GM19193 (cell line): ENCODE measurements around the gene THAP2.

Experiments used
- POLR2A ChIP-seq: IDR thresholded peaks from 4 replicates; pipeline ENCODE4 v1.6.1; 2011; ENCODE audit not compliant: insufficient read depth, insufficient read length; ENCODE audit errors: extremely low read depth

Gene THAP2

GRCh38 chr12:71654200-71654599, 9.9 kb upstream of the THAP2 start:
- no peak for TF ChIP-seq POLR2A

- no peak for TF ChIP-seq POLR2A
Measured at GRCh38 chr12:71655495-71655894, 8.6 kb upstream of the THAP2 start.

- no peak for TF ChIP-seq POLR2A
Measured at GRCh38 chr12:71655907-71656306, 8.2 kb upstream of the THAP2 start.

DNA sequence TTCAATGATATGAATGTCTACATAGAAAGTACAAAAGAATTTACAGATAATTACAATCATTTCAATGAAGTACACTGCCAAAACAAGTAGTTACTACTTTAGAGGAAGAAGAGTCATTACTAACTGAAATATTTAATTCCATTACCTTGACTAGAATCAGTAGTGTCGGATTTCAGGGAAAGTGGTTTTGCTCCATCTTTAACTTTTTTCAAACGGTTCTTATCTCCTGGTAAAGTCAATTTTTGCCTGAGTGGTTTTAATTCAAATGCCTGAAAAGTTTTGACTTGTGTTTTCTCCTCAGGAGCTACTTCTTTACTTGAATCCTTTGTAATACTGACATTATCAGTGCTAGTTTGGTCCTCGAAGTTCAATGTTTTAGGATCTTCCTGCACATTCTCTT, 7.4 kb upstream of the THAP2 start:
- TF ChIP-seq POLR2A: no peak

- no peak for TF ChIP-seq POLR2A
Measured at GRCh38 chr12:71661977-71662530, 2.0 kb upstream of the THAP2 start.

GRCh38 chr12:71662849-71663560, 1.1 kb upstream of the THAP2 start:
- peak; percentile 60 for TF ChIP-seq POLR2A

DNA sequence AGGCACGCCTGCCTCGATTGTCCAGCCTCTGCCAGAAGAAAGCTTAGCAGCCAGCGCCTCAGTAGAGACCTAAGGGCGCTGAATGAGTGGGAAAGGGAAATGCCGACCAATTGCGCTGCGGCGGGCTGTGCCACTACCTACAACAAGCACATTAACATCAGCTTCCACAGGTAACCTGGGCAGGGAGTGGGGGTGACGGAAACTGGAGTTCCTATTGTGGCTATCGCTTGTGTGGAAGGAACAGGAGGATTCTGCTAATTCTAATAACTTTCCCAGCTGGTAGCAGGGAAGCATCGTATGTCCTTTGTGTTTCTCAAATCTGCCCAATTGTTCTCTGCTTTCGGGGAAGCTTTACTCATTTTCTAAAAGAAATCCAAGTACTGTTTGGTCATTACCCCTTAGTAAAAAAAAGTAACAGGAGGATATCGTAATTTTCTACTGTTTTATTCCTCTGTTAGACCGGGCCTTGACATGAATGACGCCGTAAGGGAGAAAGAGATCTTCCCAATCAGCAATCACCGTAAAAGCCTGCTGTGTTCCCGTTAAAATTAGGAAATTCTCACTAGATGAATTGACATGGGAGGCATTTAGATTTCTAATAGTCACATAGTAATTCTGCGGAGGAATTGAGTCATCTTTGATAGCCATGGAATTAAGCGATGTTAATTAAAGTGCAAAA, 449 bp downstream of the THAP2 start:
- TF ChIP-seq POLR2A: no peak

DNA sequence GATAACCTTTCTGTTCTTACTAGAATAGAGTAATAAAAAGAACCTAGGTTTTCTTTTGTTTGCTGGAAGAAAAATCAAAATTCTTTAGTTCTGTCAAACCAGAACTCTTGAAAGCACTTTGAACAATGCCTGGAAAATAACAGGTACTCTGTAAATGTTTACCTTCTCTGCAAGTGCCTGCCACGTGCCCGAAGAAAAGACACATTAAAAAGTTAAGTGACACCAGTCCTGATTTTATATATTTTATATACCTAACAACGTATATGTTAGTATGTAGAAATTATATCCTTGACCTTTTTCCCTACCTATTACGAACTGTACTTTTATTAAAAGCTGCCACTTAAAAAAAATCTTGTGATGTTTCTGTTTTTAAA, 976 bp downstream of the THAP2 start:
- TF ChIP-seq POLR2A: no peak

DNA sequence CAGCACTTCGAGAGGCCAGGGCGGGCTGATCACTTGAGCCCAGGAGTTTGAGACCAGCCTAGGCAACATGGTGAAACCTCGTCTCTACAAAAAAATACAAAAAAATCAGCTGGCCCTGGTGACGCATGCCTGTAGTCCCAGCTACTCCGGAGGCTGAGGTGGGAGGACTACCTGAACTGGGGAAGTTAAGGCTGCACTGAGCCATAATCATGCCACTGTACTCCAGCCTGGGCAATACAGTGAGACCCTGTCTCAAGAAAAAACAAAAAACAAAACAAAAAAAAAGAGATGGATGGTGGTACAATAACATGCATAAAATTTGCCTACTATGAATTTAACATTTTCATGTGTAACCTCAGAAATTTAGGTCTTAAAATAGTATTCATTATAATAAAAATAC, 2.2 kb downstream of the THAP2 start:
- TF ChIP-seq POLR2A: no peak

GRCh38 chr12:71671311-71671710, 7.2 kb downstream of the THAP2 start:
- TF ChIP-seq POLR2A: no peak

- TF ChIP-seq POLR2A: no peak
Measured at GRCh38 chr12:71671816-71672215, 7.7 kb downstream of the THAP2 start.

DNA sequence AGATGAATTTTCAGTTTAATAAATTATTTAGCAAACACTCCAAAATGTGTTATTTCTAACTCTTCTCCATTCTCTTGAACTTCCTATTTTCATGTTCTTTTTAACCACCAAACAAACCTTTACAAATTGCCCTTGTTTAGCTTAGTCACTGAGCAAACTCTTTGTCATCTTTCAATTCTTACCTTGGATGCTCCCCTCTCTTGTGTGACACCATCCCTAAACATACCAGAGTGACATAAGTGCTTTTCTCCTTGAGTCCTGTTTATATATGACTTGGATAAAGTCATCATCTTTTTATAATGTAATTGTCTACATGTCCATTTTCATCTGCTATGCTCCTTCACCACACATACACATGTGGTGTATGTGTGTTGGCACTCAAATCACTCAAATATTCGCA, 18.4 kb downstream of the THAP2 start:
- no peak for TF ChIP-seq POLR2A

- TF ChIP-seq POLR2A: no peak
Measured at GRCh38 chr12:71683633-71684032, 19.5 kb downstream of the THAP2 start.

- TF ChIP-seq POLR2A: no peak
Measured at GRCh38 chr12:71684081-71684480, 20.0 kb downstream of the THAP2 start.

- TF ChIP-seq POLR2A: no peak
Measured at GRCh38 chr12:71685312-71685906, 21.3 kb downstream of the THAP2 start.

- TF ChIP-seq POLR2A: peak; percentile 90
Measured at GRCh38 chr12:71685914-71686657, 22.0 kb downstream of the THAP2 start, which contains the start of gene TMEM19. TMEM19 (plus strand) TSS chr12:71686082; CDS start chr12:71686681, 599 bp downstream.

GRCh38 chr12:71686658-71687025, 22.5 kb downstream of the THAP2 start:
- no peak for TF ChIP-seq POLR2A
